SK-N-SH treated with all-trans-retinoic acid at 6 μM for 48 hours (cell line): ENCODE data around the gene ZC3H7B.

ENCODE experiments used
- CREB5 ChIP-seq: fragments of 250-450 bp; sonication (Bioruptor Pico); IDR thresholded peaks from 2 replicates; pipeline ENCODE4 v1.5.1; 2020; ENCODE audit warnings: low read depth, mild to moderate bottlenecking, moderate library complexity
- CSDC2 ChIP-seq: fragments of 250-450 bp; sonication (Bioruptor Pico); IDR thresholded peaks from 2 replicates; pipeline ENCODE4 v1.5.0; 2020; ENCODE audit warnings: mild to moderate bottlenecking, moderate library complexity
- OSR1 ChIP-seq: fragments of 250-450 bp; sonication (Bioruptor Pico); IDR thresholded peaks from 2 replicates; pipeline ENCODE4 v1.8.0; 2022; ENCODE audit warnings: moderate library complexity, mild to moderate bottlenecking, inconsistent platforms
- PPARA ChIP-seq: fragments of 250-450 bp; sonication (Bioruptor Pico); IDR thresholded peaks from 2 replicates; pipeline ENCODE4 v1.5.0; 2020; ENCODE audit warnings: mild to moderate bottlenecking, borderline replicate concordance
- RARB ChIP-seq: fragments of 250-450 bp; sonication (Bioruptor Pico); IDR thresholded peaks from 2 replicates; pipeline ENCODE4 v1.8.0; 2021; ENCODE audit warnings: mild to moderate bottlenecking, moderate library complexity
- ZFP3 ChIP-seq: fragments of 250-450 bp; sonication (Bioruptor Pico); IDR thresholded peaks from 2 replicates; pipeline ENCODE4 v1.5.0; 2020; ENCODE audit warnings: mild to moderate bottlenecking, moderate library complexity
- ZNF565 ChIP-seq: fragments of 450-650 bp; formaldehyde crosslinking; conservative IDR thresholded peaks from 2 replicates; pipeline ENCODE4 v1.5.0; 2020; ENCODE audit warnings: low read depth, mild to moderate bottlenecking, moderate library complexity

DNA sequence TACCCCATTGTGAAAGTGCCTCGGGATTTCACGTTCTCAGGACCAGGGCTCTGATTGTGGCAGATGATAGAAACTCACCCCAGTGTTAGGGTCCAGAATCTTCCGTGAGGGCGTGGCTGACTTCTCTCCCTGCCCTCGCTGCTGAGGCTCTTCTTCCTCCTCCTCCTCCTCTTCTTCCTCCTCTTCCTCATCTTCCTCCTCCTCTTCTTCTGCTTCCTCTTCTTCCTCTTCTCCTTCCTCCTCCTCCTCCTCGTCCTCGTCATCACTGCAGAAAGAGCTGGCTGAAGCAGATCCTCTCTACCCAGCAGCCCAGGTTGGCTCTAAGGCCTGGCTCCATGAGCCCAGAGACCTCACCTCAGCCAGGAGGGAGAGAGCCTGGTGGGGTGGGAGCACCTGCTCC lies 47.1 kb upstream of the ZC3H7B start:
- TF ChIP-seq ZNF565 (CRISPR knock-in tag) = no peak
- no peak for TF ChIP-seq CREB5 (CRISPR knock-in tag)
- no peak for TF ChIP-seq OSR1 (CRISPR knock-in tag)
- no peak for TF ChIP-seq RARB (CRISPR knock-in tag)
- no peak for TF ChIP-seq ZFP3
- TF ChIP-seq PPARA (CRISPR knock-in tag) = no peak
- TF ChIP-seq CSDC2 = no peak
